HL-60 (cell line): Measurements from ENCODE around the gene CFAP92.

Experiments
- GABPA ChIP-seq: IDR thresholded peaks from 2 replicates; pipeline ENCODE4 v1.6.1; 2012; ENCODE audit warnings: low read depth
- POLR2AphosphoS5 ChIP-seq: IDR thresholded peaks from 2 replicates; pipeline ENCODE4 v1.6.1; 2012; ENCODE audit warnings: low read depth
- REST ChIP-seq: IDR thresholded peaks from 2 replicates; pipeline ENCODE4 v1.6.1; 2012; ENCODE audit warnings: low read depth; ENCODE audit not compliant: insufficient replicate concordance
- SPI1 ChIP-seq: IDR thresholded peaks from 2 replicates; pipeline ENCODE4 v1.6.1; 2012; ENCODE audit warnings: low read depth, mild to moderate bottlenecking, borderline replicate concordance
- TF ChIP-seq, protein P1 (sequence below): IDR thresholded peaks from one replicate; pipeline ENCODE4 v1.5.1; 2011; ENCODE audit warnings: low read length, control low read depth, inconsistent platforms; ENCODE audit not compliant: insufficient read depth

GRCh38 chr3:128950223-128950938, 43.5 kb downstream of the CFAP92 start:
- TF ChIP-seq, protein P1, sequence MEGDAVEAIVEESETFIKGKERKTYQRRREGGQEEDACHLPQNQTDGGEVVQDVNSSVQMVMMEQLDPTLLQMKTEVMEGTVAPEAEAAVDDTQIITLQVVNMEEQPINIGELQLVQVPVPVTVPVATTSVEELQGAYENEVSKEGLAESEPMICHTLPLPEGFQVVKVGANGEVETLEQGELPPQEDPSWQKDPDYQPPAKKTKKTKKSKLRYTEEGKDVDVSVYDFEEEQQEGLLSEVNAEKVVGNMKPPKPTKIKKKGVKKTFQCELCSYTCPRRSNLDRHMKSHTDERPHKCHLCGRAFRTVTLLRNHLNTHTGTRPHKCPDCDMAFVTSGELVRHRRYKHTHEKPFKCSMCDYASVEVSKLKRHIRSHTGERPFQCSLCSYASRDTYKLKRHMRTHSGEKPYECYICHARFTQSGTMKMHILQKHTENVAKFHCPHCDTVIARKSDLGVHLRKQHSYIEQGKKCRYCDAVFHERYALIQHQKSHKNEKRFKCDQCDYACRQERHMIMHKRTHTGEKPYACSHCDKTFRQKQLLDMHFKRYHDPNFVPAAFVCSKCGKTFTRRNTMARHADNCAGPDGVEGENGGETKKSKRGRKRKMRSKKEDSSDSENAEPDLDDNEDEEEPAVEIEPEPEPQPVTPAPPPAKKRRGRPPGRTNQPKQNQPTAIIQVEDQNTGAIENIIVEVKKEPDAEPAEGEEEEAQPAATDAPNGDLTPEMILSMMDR: no peak
- TF ChIP-seq POLR2AphosphoS5 (no peak), GABPA (no peak), REST (no peak), SPI1 (no peak)
